Right lobe of liver (tissue), 6 donors: Measurements from ENCODE around the gene ERCC4. TPM values are rescaled to one million over a fixed set of nuclear protein-coding genes. Genes with fewer than 3 reads are reported as not detected.

Experiments
- ATAC-seq, 4 donors: fragments of 200-7000 bp; cut with Tn5 transposase; one replicate each; pipeline ENCODE4 v1.9.1; 2020; ENCODE audit warnings: mild to moderate bottlenecking in 4 of 4, moderate library complexity in 4 of 4
- DNase-seq, 3 donors: peaks; one replicate each; pipeline ENCODE4 v3.0.0-alpha.2; 2020
- H3K27ac ChIP-seq, 3 donors: fragments of 200-600 bp; one replicate each; pipeline ENCODE4 v1.8.0; 2022
- H3K27me3 ChIP-seq, 2 donors: fragments of 200-600 bp; one replicate each; pipeline ENCODE4 v1.8.0; 2022
- H3K36me3 ChIP-seq, 4 donors: fragments of 200-600 bp; sonication (generic) in 1 of 4; one replicate each; pipeline versions ENCODE4 v1.5.1 to v1.8.0; 2017 to 2022; ENCODE audit warnings: control low read depth in 1 of 4
- H3K4me1 ChIP-seq, 4 donors: fragments of 200-600 bp; sonication (generic) in 1 of 4; one replicate each; pipeline versions ENCODE4 v1.5.1 to v1.8.0; 2017 to 2022; ENCODE audit warnings: control low read depth in 1 of 4
- H3K4me3 ChIP-seq, 3 donors: fragments of 200-600 bp; one replicate each; pipeline ENCODE4 v1.8.0; 2022
- H3K9me3 ChIP-seq, 4 donors: fragments of 200-600 bp; sonication (generic) in 1 of 4; one replicate each; pipeline versions ENCODE4 v1.5.1 to v1.8.0; 2017 to 2022; ENCODE audit warnings: control low read depth in 1 of 4
- CTCF ChIP-seq, 4 donors: fragments of 200-600 bp in 3 of 4; fragments of 450-650 bp in 1 of 4; IDR thresholded peaks; one replicate each; pipeline versions ENCODE4 v1.5.1 to v1.8.0; 2016 to 2022; ENCODE audit warnings: antibody characterized with exemption in 4 of 4, mild to moderate bottlenecking in 2 of 4
- POLR2A ChIP-seq: fragments of 450-650 bp; IDR thresholded peaks from one replicate; pipeline ENCODE4 v1.6.1; 2017; ENCODE audit warnings: antibody characterized with exemption, mild to moderate bottlenecking
- WGBS: methylation state at CpG from one replicate; pipeline ENCODE4 v1.1.6; 2018; ENCODE audit warnings: low coverage, low lambda C conversion rate; ENCODE audit not compliant: insufficient coverage; ENCODE audit errors: missing lambda C conversion rate; 5-methylcytosine and 5-hydroxymethylcytosine counted together
- intact Hi-C, 2 donors: fragments of 100-400 bp; cut with DNase I; formaldehyde crosslinking; loops; one replicate each; pipeline versions ENCODE4 v1.11.2 to v1.14.1; 2022
- total RNA-seq, 6 experiments: library from RNA; depleted of rRNA in 2 of 6; stranded (reverse); fragments of >200 nt in 2 of 6; fragmentation: NEBNext Ultra II Directional in 3 of 6; extraction: Animal tissue kit (Norgen Biotek cat#: 25700) in 3 of 6; gene quantifications; one replicate each; pipeline versions ENCODE4 v1.1.0 to v1.2.4, GENCODE V29; 2016 to 2023
- donor health status: DM: no; HTN: yes; CAD: no.
- donor health status: DM: no; HTN: no; CAD: no.
- donor health status: DM: no; HTN: no; CAD: no.
- donor health status: DM: no; HTN: yes; CAD: no.
- donor health status: DM: no; HTN: yes; CAD: no.

The ERCC4 gene
- total RNA-seq, 6 experiments from 2014 or later = 3.4 to 7.3 (median 5.7) TPM

DNA sequence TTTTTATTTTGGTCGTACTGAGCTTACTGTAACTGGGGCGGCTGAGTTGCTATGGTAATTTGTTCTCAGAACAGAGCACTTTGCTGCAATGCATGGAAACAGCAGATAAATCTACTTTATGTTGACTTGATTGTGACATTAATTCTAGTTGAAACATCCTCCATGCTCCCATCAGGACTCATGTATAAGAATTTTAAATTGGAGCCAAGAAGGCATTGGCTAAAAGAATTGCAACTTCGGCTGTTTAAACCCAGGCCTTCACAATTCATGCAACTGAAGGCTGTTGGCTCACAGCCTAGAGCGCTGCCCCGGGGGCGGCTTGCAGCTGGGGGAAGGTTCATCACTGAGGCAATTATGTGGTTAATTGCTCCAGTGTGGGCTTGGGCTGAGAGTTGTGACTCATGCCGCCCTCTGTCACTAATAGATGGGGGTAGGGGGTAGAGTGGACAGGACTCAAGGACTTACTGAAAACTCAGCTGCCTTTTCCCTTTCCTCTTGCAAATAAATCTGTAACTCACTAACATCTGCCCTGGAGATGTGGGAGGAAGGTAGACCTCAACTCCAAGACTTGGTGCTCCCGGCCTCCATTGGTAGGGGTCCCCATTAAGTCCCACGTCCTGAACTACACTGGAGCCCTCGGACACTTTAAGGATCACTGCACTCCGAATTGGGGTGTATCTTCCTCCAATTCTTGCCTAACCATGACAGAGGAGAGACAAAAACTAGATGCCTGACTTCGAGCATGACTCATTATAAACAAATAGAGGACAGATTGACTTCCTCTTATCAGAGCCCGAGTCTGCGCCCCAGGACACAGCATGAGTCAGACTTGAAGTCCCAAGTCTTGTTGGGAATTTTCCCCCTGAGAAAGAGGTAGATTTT lies 37.5 kb downstream of the ERCC4 start:
- intact Hi-C loops = no loop called here
- H3K4me3 ChIP-seq = no peak overlapping the region
- H3K27me3 ChIP-seq = no peaks in the 10 kb centered on the region
- H3K36me3 ChIP-seq = no peaks in the 10 kb centered on the region
- H3K27ac ChIP-seq = peak overlapping the region in 1 of 3 donors; percentile 79
- no peaks in the 10 kb centered on the region for H3K9me3 ChIP-seq
- DNase-seq (peak in 1 of 3 donors; percentile 76), ATAC-seq (peak; percentile 84 to 94 (median 92))
- TF ChIP-seq CTCF (IDR thresholded peaks at IDR 0.05) = no peak
- TF ChIP-seq POLR2A = no peak
- WGBS = 19% methylated on average over 11 of the region's 14 CpGs
- H3K4me1 ChIP-seq = peaks cover 0 to 3% (median 0%) of the 10 kb centered on the region in 4 donors

GRCh38 chr16:13958474-13958873 lies 38.5 kb downstream of the ERCC4 start:
- ATAC-seq = peak in 1 of 4 donors; percentile 45
- WGBS = 39% methylated on average over 4 of the region's 4 CpGs
- intact Hi-C loops = no loop called here
- no peak for TF ChIP-seq CTCF (IDR thresholded peaks at IDR 0.05)
- TF ChIP-seq POLR2A = no peak
- no peak for DNase-seq
- H3K9me3 ChIP-seq = no peaks in the 10 kb centered on the region
- H3K36me3 ChIP-seq = no peaks in the 10 kb centered on the region
- H3K4me3 ChIP-seq = no peak overlapping the region
- peaks cover 0 to 1% (median 0%) of the 10 kb centered on the region in 4 donors for H3K4me1 ChIP-seq
- H3K27me3 ChIP-seq = no peaks in the 10 kb centered on the region
- no peak overlapping the region for H3K27ac ChIP-seq

DNA sequence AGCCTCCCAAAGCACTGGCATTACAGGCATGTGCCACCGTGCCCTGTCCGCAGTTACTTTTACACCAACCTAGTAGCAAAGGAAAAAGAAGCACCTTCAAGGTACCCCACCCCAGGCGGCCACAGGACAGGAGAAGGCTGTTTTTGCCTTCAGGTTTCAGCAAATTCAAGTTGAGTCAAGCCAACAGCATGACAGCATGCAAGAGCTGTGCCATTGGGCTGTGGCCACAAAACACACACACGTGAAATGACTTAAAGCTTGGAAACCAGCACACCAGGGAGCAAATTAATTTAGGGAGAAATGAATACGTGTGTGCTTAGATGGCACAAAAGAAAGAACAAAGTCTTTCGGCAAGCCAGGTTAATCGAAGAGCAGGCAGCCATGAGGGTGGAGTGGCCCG lies 39.7 kb downstream of the ERCC4 start:
- no peaks in the 10 kb centered on the region for H3K36me3 ChIP-seq
- intact Hi-C loops = no loop called here
- H3K27ac ChIP-seq = no peak overlapping the region
- H3K4me1 ChIP-seq = no peaks in the 10 kb centered on the region
- no peak for TF ChIP-seq POLR2A
- TF ChIP-seq CTCF (IDR thresholded peaks at IDR 0.05) = no peak
- ATAC-seq = no peak
- no peak overlapping the region for H3K4me3 ChIP-seq
- H3K27me3 ChIP-seq = no peaks in the 10 kb centered on the region
- no peak for DNase-seq
- no peaks in the 10 kb centered on the region for H3K9me3 ChIP-seq
- 82% methylated on average over 6 of the region's 8 CpGs for WGBS

DNA sequence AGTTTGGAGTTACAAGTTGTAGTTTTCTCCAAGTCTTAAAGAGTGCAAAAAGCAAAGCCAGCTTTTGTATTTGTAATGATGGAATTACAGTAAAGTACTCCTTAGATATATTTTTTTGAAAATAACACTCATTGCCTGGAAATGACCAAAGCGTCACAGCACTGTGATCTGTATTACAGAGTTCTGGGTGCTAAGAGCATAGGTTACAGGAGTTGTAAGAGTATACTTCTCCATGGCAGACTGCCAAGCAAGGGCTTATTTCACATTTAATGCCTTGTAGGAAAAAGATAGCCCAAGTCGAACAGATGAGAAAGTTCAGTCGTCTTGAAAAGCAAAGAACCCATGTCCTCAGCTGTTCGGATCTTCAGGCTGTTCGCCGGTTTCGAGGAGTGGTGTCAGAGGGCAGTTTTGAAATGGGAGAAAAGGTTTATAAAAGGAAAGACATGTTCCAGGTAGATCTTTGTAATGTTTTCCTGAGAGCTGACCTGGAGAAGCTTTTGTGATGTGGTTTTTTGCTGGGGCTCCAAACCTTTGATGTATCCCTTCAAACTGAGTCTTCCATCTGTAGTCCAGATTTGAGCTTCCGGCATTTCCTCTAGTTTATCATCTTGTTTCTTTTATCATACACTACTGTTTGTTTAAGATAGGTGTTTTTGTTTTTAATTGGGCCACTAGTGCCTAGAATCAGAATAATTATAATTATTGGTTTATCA lies 41.3 kb downstream of the ERCC4 start:
- no peak overlapping the region for H3K4me3 ChIP-seq
- no peak overlapping the region for H3K27ac ChIP-seq
- ATAC-seq = no peak

More for the DNA sequence above, 41.3 kb downstream of the ERCC4 start:
- H3K4me1 ChIP-seq = no peaks in the 10 kb centered on the region
- no peaks in the 10 kb centered on the region for H3K27me3 ChIP-seq
- no peaks in the 10 kb centered on the region for H3K36me3 ChIP-seq
- no peaks in the 10 kb centered on the region for H3K9me3 ChIP-seq
- no peak for DNase-seq
- 77% methylated on average over 8 of the region's 8 CpGs for WGBS
- intact Hi-C loops = no loop called here
- TF ChIP-seq POLR2A (no peak), CTCF (IDR thresholded peaks at IDR 0.05) (no peak)
